Activated CD4-positive, alpha-beta T cell treated with anti-CD3 and anti-CD28 coated beads for 1 hour (primary cell): ENCODE data around the gene ABCA12.

Source experiments
- DNase-seq: peaks from one replicate; pipeline ENCODE4 v3.0.0-alpha.2; 2020

ABCA12 gene

GRCh38 chr2:215110918-215111317 lies 27.5 kb downstream of the ABCA12 start:
- DNase-seq, result no peak

- DNase-seq, result no peak
These were observed 31.0 kb downstream of the ABCA12 start for GRCh38 chr2:215107216-215108056.

DNA sequence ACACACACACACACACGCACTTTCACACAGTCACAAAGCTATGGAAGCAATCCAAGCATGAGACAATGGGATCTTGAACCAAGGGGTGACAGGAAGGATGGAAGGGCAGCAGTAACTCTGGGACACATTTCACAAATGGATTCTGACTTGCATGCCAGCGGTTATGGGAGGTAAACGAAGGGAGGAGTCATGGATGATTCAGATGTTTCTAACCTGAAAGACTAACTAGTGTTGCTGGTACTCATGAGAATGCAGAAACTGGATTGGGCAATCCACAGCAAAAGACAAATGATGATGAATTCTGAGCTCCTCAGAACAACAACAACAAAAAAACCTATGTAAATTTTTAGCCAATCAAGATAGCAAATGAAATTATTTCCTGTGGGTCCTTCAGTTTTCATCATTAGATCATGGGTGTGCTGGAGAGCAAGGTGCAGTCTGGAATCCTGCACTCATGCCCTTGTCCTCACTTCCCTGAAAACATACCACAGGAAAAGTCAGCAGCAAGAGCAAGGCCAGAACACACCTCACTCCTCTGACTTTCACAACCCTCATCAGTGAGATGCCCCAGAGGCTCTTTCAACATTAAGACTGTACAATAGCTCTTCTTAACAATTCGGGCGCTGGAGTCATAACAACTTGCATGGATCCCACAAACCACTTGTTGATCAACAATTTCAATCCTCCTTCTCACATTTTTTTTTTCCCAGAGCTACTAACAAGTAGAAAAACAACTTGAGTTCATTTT lies 32.6 kb downstream of the ABCA12 start:
- DNase-seq, result no peak

GRCh38 chr2:215104226-215104625 lies 34.2 kb downstream of the ABCA12 start:
- DNase-seq, result no peak

GRCh38 chr2:215098875-215099274 lies 39.6 kb downstream of the ABCA12 start:
- no peak for DNase-seq

- no peak for DNase-seq
These were observed 54.3 kb downstream of the ABCA12 start for GRCh38 chr2:215084080-215084479.

- DNase-seq, result no peak
These were observed 55.3 kb downstream of the ABCA12 start for GRCh38 chr2:215083146-215083545.

- DNase-seq, result no peak
These were observed 56.0 kb downstream of the ABCA12 start for GRCh38 chr2:215082446-215082845.

GRCh38 chr2:215080545-215080944 lies 57.9 kb downstream of the ABCA12 start:
- no peak for DNase-seq

- DNase-seq, result no peak
These were observed 66.8 kb downstream of the ABCA12 start for GRCh38 chr2:215071676-215072075.

GRCh38 chr2:215068399-215068798 lies 70.0 kb downstream of the ABCA12 start:
- DNase-seq, result no peak

GRCh38 chr2:215066124-215066523 lies 72.3 kb downstream of the ABCA12 start:
- no peak for DNase-seq

DNA sequence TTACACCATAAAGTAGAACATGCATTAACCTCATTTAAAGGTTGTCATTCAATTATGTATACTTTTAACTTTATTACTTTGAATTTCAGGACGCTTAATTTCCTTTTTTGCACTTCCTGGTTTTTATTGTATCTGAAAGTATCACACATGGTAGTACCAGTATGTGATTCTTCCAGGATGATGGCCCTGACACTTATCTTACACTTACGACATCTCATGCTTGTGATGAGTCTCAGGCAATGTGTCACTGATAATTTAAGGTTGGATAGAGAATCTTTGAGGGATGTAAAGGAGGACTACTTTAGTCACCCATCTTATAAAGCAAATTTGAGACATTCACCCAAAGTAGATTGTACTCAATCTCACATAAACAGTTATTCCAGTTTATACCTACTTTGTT lies 74.9 kb downstream of the ABCA12 start:
- no peak for DNase-seq

DNA sequence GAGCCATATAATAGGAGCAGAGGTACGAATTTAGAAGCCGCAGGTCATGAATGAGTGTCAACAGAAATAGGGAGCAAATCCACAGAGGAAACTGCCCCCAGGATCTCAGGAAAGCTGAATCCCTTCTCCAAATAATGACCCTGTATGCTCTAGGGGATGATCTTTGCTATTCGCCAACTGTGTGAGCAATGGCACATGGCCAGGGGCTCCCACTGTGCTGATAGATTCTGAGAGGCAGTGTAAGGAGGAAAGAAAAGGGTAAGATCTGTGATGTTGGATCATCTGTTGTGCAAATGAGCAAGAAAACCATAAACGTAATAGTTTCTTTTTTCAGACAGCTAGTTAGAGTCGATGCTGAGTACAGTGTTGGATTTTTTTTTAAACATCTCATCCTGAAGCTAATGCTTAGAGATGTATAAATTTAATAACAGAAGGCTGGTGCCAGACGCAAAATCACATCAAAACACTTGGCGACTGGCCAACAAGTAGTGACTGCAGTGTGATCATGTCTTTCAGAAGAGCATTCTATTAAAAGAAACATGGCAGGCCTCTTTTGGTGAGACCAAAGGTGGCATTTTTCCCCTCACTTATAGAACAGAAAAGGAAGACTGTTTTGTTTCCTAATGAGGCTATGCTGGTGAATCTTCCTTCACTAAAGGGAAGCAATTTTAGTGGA lies 77.4 kb downstream of the ABCA12 start:
- no peak for DNase-seq

- DNase-seq, result no peak
These were observed 78.7 kb downstream of the ABCA12 start for GRCh38 chr2:215059724-215060123.

DNA sequence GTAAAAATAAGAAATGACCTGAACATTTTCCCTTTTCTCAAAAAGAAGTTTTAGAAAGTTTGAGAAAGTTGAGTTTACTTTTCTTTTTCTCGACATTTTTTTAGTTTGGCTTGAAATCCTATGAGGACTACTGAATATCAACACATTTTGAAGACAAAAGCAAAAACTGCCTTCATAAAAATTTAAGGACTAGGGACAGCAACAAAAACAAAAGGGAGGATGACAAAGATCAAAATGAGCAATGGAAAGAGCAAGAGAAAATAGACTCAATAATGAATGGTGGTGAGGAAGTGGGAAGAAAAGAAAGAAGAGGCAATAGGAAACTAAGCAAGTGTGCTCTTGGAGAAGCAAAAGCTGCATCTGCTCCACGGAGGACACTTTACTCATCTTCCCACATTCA lies 82.5 kb downstream of the ABCA12 start:
- no peak for DNase-seq

DNA sequence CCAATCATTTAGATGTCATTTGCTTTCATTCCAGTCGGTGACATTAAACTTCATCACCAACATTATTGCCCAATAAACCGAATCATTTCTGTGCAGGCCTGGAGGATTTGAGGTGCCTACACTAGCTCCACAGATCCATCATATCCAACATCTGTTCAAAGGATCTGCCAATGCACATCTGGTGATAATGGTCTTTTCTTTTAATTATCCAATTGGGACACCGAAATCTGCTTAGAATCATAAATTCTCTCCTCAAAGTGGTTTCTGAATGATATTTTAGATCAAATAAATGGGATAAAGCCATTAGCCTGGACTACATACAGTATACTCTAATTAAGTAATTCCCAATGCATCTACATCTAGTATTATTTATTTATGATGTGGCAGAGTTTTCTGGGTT lies 85.6 kb downstream of the ABCA12 start:
- no peak for DNase-seq

DNA sequence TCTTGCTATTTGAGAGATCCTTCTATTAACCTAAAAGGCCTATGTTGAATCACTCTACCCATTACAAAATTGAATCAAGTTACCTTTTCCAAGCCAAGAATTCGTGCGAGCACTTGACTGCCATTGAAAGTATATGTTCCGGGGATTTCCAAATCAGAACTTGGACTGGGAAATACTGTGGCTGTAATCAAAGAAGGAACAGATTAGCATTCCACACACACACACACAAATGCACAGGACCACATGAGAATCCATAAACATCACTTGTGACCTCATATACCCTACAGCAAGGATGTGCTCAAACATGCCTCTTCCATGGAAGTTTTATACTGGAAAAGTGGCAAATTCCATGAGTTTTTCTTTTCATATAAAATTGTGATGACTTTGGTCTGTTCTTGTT lies 86.0 kb downstream of the ABCA12 start:
- no peak for DNase-seq

DNA sequence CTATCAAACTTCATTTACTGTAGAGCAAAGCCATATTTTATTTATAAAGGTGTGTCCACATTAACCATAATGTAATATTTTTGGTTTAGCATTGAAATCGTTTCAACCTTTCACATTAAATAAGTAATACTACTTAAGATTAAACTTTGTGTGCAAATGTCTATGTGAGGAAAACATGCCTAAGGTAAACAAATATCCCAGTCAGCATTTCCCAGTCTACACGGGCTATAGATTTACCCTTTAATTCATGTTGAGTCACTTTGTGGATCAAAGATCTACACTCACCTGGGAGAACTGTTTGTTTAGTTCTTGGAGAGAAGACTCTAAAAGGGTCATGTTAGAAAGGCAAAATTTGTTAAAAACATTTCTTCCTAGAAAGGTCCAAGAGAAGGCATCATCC lies 89.1 kb downstream of the ABCA12 start:
- DNase-seq, result no peak

GRCh38 chr2:215038421-215038820 lies 100.0 kb downstream of the ABCA12 start:
- DNase-seq, result no peak

DNA sequence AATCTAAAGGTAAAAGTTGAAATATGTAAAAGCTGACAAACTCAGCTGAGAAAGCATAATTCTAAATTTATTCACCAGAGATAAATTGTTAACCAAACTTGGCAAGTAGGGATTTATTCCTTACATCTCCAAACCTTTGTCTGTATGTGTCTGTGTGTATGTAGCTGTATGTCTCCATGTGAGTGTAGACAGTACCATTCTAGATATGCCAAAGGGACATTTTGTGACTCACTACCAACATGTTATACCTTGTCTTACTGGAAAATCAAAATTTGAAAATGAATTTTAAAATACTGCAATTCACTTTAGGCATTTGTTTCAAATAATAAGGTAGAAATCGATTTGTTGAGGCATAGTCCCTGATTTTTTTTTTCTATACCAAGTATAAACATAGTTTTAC lies 102.1 kb downstream of the ABCA12 start:
- DNase-seq, result no peak

- DNase-seq, result no peak
These were observed 104.3 kb downstream of the ABCA12 start for GRCh38 chr2:215034154-215034553.

DNA sequence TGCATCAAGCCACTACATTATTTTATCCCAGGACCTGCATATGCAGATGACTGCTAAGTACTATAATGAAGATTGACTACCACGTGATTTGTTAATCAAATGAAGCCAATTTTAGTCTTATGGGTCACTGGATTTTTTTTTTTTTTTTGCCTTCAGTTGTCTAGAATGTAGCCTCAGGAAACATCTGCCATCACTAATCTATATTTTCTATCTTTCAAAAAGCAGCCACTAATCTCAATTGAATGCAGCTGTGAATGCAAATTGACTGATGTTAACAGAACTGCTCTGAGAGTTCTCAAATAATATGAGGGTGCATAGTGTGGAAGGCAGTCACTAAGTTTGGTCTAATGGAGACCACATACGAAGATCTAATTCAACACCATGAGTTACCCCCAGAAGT lies 106.3 kb downstream of the ABCA12 start:
- DNase-seq, result no peak

DNA sequence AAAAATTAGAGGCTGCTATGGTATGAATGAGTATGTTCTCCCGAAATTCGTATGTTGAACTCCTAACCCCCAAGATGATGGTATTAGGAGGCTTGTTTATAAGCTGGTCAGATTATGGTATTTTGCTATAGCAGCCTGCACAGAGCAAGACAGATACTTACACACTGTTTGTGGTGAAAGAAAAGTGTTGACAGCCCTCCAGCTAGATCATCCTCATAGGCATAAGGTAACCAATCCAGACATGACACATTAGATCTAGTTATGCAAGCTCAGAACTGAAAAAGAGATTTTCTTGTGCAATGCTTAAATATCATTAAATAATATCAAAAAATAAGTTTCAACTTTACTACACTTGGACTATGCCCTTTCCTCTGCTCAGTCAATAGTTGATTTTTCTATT lies 107.1 kb downstream of the ABCA12 start:
- no peak for DNase-seq
